ENCODE measurements around the gene NFIA. TPM values are rescaled to one million over a fixed set of nuclear protein-coding genes. Genes with fewer than 3 reads are reported as not detected.

NFIA gene
- total RNA-seq, 3 donors from 2014 or later = 54.9 to 87.5 (median 79.6) TPM

- intact Hi-C loops (cut with DNase I; ENCODE audit: low total_unique reads) = no loop called here
- Histone ChIP-seq H3K9me3 (no peaks in the 10 kb centered on the region), H3K4me3 (no peak overlapping the region), H3K4me1 (peaks cover 8 to 20% of the 10 kb centered on the region in 2 donors), H3K27me3 (no peaks in the 10 kb centered on the region), H3K36me3 (no peaks in the 10 kb centered on the region), H3K27ac (peak overlapping the region; percentile 79 to 80)
- no peak for TF ChIP-seq CTCF (IDR thresholded peaks at IDR 0.05)
- TF ChIP-seq POLR2A (IDR thresholded peaks at IDR 0.05) = no peak
- TF ChIP-seq POLR2AphosphoS5 (IDR thresholded peaks at IDR 0.05) = no peak
- DNase-seq (ENCODE audit: low spot score in 2 of 2) = no peak
These were observed 87.3 kb downstream of the NFIA start for GRCh38 chr1:61169634-61170033.

- no peaks in the 10 kb centered on the region for H3K36me3 ChIP-seq
- H3K4me3 ChIP-seq = no peak overlapping the region
- DNase-seq (ENCODE audit: low spot score in 2 of 2) = peak in 1 of 2 donors; percentile 65
- H3K27ac ChIP-seq = peak overlapping the region; percentile 79 to 80
- no peaks in the 10 kb centered on the region for H3K27me3 ChIP-seq
- no peak for TF ChIP-seq CTCF (IDR thresholded peaks at IDR 0.05)
- TF ChIP-seq POLR2AphosphoS5 (IDR thresholded peaks at IDR 0.05) = peak in 1 of 3 donors; percentile 14
- H3K4me1 ChIP-seq = peaks cover 8 to 20% of the 10 kb centered on the region in 2 donors
- no peaks in the 10 kb centered on the region for H3K9me3 ChIP-seq
- intact Hi-C loops (cut with DNase I; ENCODE audit: low total_unique reads) = no loop called here
These were observed 88.2 kb downstream of the NFIA start for GRCh38 chr1:61170328-61171238.

- Histone ChIP-seq H3K4me1 (peaks cover 8 to 20% of the 10 kb centered on the region in 2 donors), H3K27me3 (no peaks in the 10 kb centered on the region), H3K27ac (peak overlapping the region; percentile 57 to 79), H3K36me3 (no peaks in the 10 kb centered on the region), H3K4me3 (no peak overlapping the region), H3K9me3 (no peaks in the 10 kb centered on the region)
- intact Hi-C loops (cut with DNase I; ENCODE audit: low total_unique reads) = no loop called here
- no peak for TF ChIP-seq CTCF (IDR thresholded peaks at IDR 0.05)
- TF ChIP-seq POLR2AphosphoS5 (IDR thresholded peaks at IDR 0.05) = no peak
- no peak for TF ChIP-seq POLR2A (IDR thresholded peaks at IDR 0.05)
- no peak for DNase-seq (ENCODE audit: low spot score in 2 of 2)
These were observed 89.0 kb downstream of the NFIA start for GRCh38 chr1:61171346-61171745.

GRCh38 chr1:61171974-61172373 is 89.6 kb downstream of the NFIA start:
- H3K27ac ChIP-seq = peak overlapping the region; percentile 57 to 79
- intact Hi-C loops (cut with DNase I; ENCODE audit: low total_unique reads) = no loop called here

More at GRCh38 chr1:61171974-61172373, 89.6 kb downstream of the NFIA start:
- DNase-seq (ENCODE audit: low spot score in 2 of 2) = no peak
- TF ChIP-seq POLR2AphosphoS5 (IDR thresholded peaks at IDR 0.05) (no peak), CTCF (IDR thresholded peaks at IDR 0.05) (no peak), POLR2A (IDR thresholded peaks at IDR 0.05) (no peak)
- H3K4me3 ChIP-seq = no peak overlapping the region
- peaks cover 8 to 20% of the 10 kb centered on the region in 2 donors for H3K4me1 ChIP-seq
- H3K36me3 ChIP-seq = no peaks in the 10 kb centered on the region
- H3K27me3 ChIP-seq = no peaks in the 10 kb centered on the region
- H3K9me3 ChIP-seq = no peaks in the 10 kb centered on the region
